ENCODE results near the gene XCR1. TPM values are rescaled to one million over a fixed set of nuclear protein-coding genes. Genes with fewer than 3 reads are reported as not detected.

XCR1 gene
- total and polyA plus RNA-seq, 2 donors from 2014 or later = 1.4 TPM; not detected in 1

GRCh38 chr3:46029953-46030543 lies 2.8 kb upstream of the XCR1 start:
- H3K4me3 ChIP-seq (ENCODE audit: low read length in 3 of 3) = no peak overlapping the region
- H3K27ac ChIP-seq (ENCODE audit: low read depth in 2 of 2, low read length in 2 of 2) = no peak overlapping the region
- H3K4me1 ChIP-seq (ENCODE audit: control insufficient read depth in 2 of 3, insufficient read depth in 2 of 3, low read depth in 1 of 3, low read length in 3 of 3) = no peaks in the 10 kb centered on the region
- intact Hi-C loops (cut with DNase I) = no loop called here
- H3K9me3 ChIP-seq (ENCODE audit: control insufficient read depth in 2 of 3, insufficient read depth in 1 of 3, low read length in 3 of 3) = peaks cover 0 to 7% (median 6%) of the 10 kb centered on the region in 3 donors
- FAIRE-seq = no peak
- DNase-seq = no peak
- H3K9ac ChIP-seq (ENCODE audit: low read length in 3 of 3) = no peak overlapping the region
- H3K27me3 ChIP-seq (ENCODE audit: control insufficient read depth, insufficient read depth, low read length) = no peaks in the 10 kb centered on the region
- H3K36me3 ChIP-seq (ENCODE audit: control insufficient read depth in 2 of 3, insufficient read depth in 3 of 3, low read length in 3 of 3) = no peaks in the 10 kb centered on the region
- TF ChIP-seq CTCF (IDR thresholded peaks at IDR 0.05; ENCODE audit: borderline replicate concordance, extremely low read depth, insufficient read depth) = no peak

GRCh38 chr3:46027736-46028397 lies 584 bp upstream of the XCR1 start:
- Histone ChIP-seq H3K27ac (ENCODE audit: low read depth in 2 of 2, low read length in 2 of 2) (no peak overlapping the region), H3K9me3 (ENCODE audit: control insufficient read depth in 2 of 3, insufficient read depth in 1 of 3, low read length in 3 of 3) (peaks cover 0 to 7% (median 6%) of the 10 kb centered on the region in 3 donors), H3K4me3 (ENCODE audit: low read length in 3 of 3) (no peak overlapping the region), H3K36me3 (ENCODE audit: control insufficient read depth in 2 of 3, insufficient read depth in 3 of 3, low read length in 3 of 3) (no peaks in the 10 kb centered on the region), H3K9ac (ENCODE audit: low read length in 3 of 3) (no peak overlapping the region), H3K4me1 (ENCODE audit: control insufficient read depth in 2 of 3, insufficient read depth in 2 of 3, low read depth in 1 of 3, low read length in 3 of 3) (no peaks in the 10 kb centered on the region), H3K27me3 (ENCODE audit: control insufficient read depth, insufficient read depth, low read length) (no peaks in the 10 kb centered on the region)
- TF ChIP-seq CTCF (IDR thresholded peaks at IDR 0.05; ENCODE audit: borderline replicate concordance, extremely low read depth, insufficient read depth) = no peak
- intact Hi-C loops (cut with DNase I) = no loop called here
- FAIRE-seq (no peak), DNase-seq (no peak)

GRCh38 chr3:46025139-46025538 lies 2.1 kb downstream of the XCR1 start:
- peaks cover 0 to 7% (median 6%) of the 10 kb centered on the region in 3 donors for H3K9me3 ChIP-seq (ENCODE audit: control insufficient read depth in 2 of 3, insufficient read depth in 1 of 3, low read length in 3 of 3)
- H3K27ac ChIP-seq (ENCODE audit: low read depth in 2 of 2, low read length in 2 of 2) = no peak overlapping the region
- no peak overlapping the region for H3K9ac ChIP-seq (ENCODE audit: low read length in 3 of 3)
- H3K4me1 ChIP-seq (ENCODE audit: control insufficient read depth in 2 of 3, insufficient read depth in 2 of 3, low read depth in 1 of 3, low read length in 3 of 3) = no peaks in the 10 kb centered on the region
- H3K36me3 ChIP-seq (ENCODE audit: control insufficient read depth in 2 of 3, insufficient read depth in 3 of 3, low read length in 3 of 3) = no peaks in the 10 kb centered on the region
- no peak overlapping the region for H3K4me3 ChIP-seq (ENCODE audit: low read length in 3 of 3)
- intact Hi-C loops (cut with DNase I) = no loop called here
- DNase-seq (no peak), FAIRE-seq (no peak)
- H3K27me3 ChIP-seq (ENCODE audit: control insufficient read depth, insufficient read depth, low read length) = no peaks in the 10 kb centered on the region
- no peak for TF ChIP-seq CTCF (IDR thresholded peaks at IDR 0.05; ENCODE audit: borderline replicate concordance, extremely low read depth, insufficient read depth)
